SK-N-MC (cell line): ENCODE data around the gene DGKZ.

Source experiments
- EZH2 ChIP-seq: fragments of 200-600 bp; sonication (generic); IDR thresholded peaks from one replicate; pipeline ENCODE4 v1.6.1; 2017; ENCODE audit warnings: antibody characterized with exemption
- POLR2AphosphoS5 ChIP-seq: IDR thresholded peaks from 2 replicates; pipeline ENCODE4 v1.6.1; 2012; ENCODE audit warnings: mild to moderate bottlenecking, low read depth, low read length, borderline replicate concordance

- TF ChIP-seq EZH2 (no peak), POLR2AphosphoS5 (no peak)
Measured at GRCh38 chr11:46391186-46391577, 43.9 kb downstream of the DGKZ start.
